Mammary epithelial cell (primary cell): Measurements from ENCODE around the gene ACY1.

Source experiments
- EZH2 ChIP-seq: IDR thresholded peaks from 2 replicates; pipeline ENCODE4 v1.6.1; 2012; ENCODE audit warnings: low read length, inconsistent platforms, borderline replicate concordance
- TF ChIP-seq, protein P1 (sequence below), 2 donors: IDR thresholded peaks in 1 of 2; conservative IDR thresholded peaks in 1 of 2; 2 replicates each; pipeline ENCODE4 v1.5.1; 2011 to 2012; ENCODE audit warnings: inconsistent platforms in 2 of 2, low read length in 2 of 2, mild to moderate bottlenecking in 2 of 2, control low read depth in 1 of 2, low read depth in 1 of 2; ENCODE audit not compliant: insufficient read depth in 1 of 2; ENCODE audit errors: extremely low read depth in 1 of 2

DNA sequence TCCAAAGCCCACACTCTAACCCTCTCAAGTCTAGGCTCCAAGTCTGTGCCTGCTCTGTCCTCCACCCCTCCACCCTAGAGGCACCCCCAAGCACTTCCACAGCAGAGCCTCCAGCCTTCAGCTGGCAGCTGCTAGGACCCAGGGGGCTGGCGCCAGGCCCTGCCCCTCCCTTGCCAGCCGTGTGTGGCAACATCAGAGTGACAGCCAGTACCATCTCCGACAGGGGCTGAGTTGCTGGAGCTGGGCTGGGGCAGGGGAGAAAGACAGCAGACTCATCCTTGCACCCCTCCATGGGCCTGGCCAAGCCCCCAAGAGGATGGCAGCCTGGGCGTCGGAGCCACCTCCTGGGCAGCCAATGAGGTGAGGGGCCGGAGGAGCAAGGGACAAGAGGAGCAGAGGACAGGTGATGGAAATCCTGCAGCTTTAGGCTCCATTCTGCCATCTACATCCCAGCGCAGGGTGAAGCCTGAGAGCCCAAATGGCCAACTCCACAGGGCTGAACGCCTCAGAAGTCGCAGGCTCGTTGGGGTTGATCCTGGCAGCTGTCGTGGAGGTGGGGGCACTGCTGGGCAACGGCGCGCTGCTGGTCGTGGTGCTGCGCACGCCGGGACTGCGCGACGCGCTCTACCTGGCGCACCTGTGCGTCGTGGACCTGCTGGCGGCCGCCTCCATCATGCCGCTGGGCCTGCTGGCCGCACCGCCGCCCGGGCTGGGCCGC lies 28.0 kb upstream of the ACY1 start, which contains the start of gene GPR62:
- TF ChIP-seq, protein P1, sequence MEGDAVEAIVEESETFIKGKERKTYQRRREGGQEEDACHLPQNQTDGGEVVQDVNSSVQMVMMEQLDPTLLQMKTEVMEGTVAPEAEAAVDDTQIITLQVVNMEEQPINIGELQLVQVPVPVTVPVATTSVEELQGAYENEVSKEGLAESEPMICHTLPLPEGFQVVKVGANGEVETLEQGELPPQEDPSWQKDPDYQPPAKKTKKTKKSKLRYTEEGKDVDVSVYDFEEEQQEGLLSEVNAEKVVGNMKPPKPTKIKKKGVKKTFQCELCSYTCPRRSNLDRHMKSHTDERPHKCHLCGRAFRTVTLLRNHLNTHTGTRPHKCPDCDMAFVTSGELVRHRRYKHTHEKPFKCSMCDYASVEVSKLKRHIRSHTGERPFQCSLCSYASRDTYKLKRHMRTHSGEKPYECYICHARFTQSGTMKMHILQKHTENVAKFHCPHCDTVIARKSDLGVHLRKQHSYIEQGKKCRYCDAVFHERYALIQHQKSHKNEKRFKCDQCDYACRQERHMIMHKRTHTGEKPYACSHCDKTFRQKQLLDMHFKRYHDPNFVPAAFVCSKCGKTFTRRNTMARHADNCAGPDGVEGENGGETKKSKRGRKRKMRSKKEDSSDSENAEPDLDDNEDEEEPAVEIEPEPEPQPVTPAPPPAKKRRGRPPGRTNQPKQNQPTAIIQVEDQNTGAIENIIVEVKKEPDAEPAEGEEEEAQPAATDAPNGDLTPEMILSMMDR (conservative IDR thresholded peaks at IDR 0.05 in 1 of 2, IDR thresholded peaks at IDR 0.05 in 1 of 2; ENCODE audit: extremely low read depth in 1 of 2, insufficient read depth in 1 of 2, low read depth in 1 of 2, low read length in 2 of 2), result no peak
- TF ChIP-seq EZH2, result no peak
